GM19324 (cell line): ENCODE results near the gene ZSCAN23.
"Not testable (repeated sequence)": the region's sequence is repeated elsewhere in the genome, so short reads cannot be mapped to it uniquely, and the experiment has no call there.

Experiments
- ATAC-seq: cut with Tn5 transposase; IDR thresholded peaks from one replicate; pipeline ENCODE4 v1.9.1; 2021; ENCODE audit warnings: mild to moderate bottlenecking, moderate library complexity; ENCODE audit not compliant: unreplicated experiment, low FRiP score

The ZSCAN23 gene

DNA sequence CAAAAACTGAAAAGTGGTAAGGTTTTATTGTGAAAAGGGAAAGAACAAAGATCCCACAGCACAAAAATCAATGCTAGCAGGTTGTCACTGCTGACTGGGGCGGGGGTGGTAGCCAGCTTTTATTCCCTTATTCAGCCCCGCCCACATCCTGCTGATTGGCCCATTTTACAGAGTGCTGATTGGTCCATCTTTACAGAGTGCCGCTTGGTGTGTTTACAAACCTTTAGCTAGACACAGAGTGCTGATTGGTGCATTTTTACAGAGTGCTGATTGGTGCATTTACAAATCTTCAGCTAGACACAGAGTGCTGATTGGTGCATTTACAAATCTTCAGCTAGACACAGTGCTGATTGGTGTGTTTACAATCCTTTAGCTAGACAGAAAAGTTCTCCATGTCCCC is 1.5 kb upstream of the ZSCAN23 start:
- ATAC-seq = not testable (repeated sequence)

DNA sequence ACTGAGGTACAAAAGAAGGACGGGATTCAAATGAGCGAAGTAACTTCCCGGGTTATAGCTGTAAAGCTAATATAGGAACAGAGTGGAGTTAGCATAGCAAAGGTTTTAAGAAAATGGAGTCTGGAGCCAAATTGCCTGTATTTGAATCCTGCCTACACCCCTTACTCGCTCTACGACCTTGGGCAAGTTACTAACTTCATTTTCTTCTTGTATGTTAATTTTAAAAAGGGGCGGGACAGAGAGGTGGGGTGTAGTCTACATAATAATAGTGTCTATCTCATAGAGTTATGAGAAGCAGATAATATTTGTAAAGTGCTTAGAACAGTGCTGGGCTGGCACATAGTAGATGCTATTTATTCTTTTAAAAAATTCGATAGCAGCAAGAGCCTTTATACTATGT is 705 bp downstream of the ZSCAN23 start:
- ATAC-seq = no peak

DNA sequence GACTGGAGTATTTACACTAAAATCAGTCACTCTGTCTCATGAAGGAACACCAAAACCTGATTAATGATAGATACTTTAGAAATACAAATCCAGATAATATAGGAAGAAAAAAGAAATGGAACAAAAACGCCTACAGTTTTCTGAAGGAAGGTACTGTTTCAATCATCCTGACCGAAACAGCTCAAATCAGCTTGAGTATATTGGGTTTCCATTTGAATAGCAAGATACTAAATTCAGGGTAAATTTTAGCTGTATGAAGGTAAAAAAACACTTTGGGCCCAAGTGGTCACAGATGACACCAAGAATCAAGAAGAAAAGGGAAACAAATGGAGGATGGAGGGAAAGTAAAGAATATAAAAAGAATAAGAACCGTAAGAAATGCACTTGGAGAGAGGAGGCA is 6.9 kb downstream of the ZSCAN23 start:
- no peak for ATAC-seq

DNA sequence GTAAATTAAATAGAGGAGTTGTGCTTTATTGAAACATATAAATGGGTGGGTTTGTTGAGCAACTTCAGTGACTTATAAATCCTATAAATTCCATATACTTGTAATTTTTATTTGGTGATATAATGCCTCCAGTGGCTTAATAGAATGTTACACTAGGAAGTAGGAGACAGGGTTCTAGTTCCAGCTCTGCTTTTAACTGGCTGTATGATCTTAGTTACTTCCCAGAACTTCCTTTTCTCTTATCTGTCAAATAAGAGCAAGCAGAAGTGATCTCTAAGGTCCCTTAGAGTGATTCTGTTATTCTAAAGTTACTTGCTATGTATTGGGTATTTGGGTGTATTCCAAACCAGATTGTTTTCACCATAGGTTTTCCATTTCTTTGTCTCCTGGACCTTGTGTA is 10.2 kb downstream of the ZSCAN23 start:
- ATAC-seq = no peak

DNA sequence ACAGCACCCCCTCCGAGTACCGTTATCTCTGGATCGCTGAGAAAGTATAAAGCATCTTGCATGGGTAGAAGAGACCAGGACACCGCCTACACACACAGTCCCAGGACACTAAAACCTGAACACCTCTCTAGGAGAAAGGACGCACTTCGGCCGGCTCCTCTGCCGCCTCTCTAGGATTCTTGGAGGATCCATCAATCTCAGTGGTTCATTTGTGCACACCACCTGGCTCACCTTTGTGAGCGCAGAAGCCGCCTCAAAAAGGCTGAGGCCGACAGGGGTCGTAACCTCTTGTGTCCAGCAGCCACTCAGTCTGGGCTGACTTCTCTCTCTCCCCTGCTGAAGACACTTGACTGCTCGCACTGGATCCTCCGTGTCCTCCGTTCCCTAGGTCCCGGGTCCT is 13.5 kb downstream of the ZSCAN23 start:
- no peak for ATAC-seq

GRCh38 chr6:28425944-28426541 is 17.2 kb downstream of the ZSCAN23 start:
- ATAC-seq = no peak

DNA sequence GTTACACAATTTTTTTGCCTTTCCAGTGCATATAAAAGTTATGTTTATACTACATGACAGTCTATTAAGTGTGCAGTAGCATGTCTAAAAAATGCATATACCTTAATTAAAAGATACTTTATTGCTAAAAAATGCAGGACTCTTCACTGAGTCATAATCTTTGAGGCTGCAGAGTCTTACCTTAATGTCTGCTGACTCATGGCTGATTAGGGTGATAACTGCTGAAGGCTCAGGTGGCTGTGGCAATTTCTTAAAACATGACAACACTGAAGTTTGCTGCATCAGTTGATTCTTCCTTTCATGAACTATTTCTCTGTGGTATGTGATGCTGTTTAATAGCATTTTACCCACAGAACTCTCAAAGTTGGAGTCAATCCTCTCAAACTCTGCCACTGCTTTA is 19.1 kb downstream of the ZSCAN23 start:
- ATAC-seq = no peak

DNA sequence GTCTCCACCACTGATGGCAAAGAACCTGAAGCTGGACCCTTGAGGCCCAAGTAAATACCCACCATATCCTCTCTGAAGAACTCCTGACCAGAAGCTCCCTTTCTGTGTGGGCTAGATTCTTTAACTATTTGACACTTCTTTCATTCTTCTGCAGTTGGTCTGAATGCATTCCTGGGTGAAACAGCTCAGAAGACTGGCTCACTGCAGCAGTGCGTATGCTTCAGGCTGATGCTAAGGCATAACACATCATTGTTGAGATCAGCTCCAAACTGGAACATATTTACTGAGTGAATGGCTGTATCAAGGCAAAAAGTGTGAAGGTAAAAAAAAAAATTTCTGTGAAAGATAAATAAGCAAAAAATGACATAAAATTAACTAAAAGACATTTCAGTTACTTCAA is 19.7 kb downstream of the ZSCAN23 start:
- no peak for ATAC-seq

DNA sequence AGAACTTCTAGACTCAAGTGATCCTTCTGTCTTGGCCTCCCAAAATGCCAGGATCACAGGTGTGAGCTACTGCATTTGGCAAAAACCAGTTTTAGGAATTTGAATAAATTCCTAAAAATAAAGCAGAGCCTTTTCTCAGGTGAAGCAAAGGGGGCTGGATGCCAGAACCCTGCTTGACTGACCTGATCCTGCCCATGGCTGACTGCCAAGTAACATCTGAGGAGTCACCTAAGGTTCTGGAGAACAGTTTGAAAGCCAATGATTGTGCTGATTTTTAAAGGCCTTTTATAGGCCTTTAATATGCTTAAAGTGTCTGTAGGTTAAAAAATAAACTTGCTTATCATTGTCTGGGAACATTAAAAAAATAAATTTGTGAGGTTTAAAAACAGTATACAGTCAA is 29.6 kb downstream of the ZSCAN23 start:
- no peak for ATAC-seq

GRCh38 chr6:28410767-28411166 is 32.5 kb downstream of the ZSCAN23 start:
- no peak for ATAC-seq

- no peak for ATAC-seq
Measured at GRCh38 chr6:28408076-28408802, 35.1 kb downstream of the ZSCAN23 start.

GRCh38 chr6:28407401-28407800 is 35.9 kb downstream of the ZSCAN23 start:
- ATAC-seq = no peak

GRCh38 chr6:28403923-28404322 is 39.4 kb downstream of the ZSCAN23 start:
- not testable (repeated sequence) for ATAC-seq

DNA sequence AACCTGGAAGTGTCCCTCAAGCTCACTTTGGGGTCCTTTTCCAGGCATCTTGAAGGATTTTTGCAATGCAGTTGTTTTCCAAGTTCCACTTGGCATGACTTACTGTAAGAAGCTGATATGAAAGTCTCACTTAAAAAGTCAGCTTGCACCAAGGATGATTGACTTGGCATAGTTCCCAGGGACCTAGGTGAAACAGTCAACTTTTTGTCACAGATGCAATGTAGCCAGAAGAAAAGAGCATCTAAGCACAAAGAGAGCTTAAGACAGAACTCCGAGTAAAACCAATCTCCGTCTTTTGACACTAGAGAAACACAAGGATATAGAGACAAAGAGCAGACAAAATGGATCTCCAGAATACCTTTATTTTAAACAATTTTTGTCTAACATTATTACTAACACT is 41.1 kb downstream of the ZSCAN23 start:
- no peak for ATAC-seq

GRCh38 chr6:28401172-28401571 is 42.1 kb downstream of the ZSCAN23 start:
- no peak for ATAC-seq

- no peak for ATAC-seq
Measured at GRCh38 chr6:28400122-28400451, 43.2 kb downstream of the ZSCAN23 start.

DNA sequence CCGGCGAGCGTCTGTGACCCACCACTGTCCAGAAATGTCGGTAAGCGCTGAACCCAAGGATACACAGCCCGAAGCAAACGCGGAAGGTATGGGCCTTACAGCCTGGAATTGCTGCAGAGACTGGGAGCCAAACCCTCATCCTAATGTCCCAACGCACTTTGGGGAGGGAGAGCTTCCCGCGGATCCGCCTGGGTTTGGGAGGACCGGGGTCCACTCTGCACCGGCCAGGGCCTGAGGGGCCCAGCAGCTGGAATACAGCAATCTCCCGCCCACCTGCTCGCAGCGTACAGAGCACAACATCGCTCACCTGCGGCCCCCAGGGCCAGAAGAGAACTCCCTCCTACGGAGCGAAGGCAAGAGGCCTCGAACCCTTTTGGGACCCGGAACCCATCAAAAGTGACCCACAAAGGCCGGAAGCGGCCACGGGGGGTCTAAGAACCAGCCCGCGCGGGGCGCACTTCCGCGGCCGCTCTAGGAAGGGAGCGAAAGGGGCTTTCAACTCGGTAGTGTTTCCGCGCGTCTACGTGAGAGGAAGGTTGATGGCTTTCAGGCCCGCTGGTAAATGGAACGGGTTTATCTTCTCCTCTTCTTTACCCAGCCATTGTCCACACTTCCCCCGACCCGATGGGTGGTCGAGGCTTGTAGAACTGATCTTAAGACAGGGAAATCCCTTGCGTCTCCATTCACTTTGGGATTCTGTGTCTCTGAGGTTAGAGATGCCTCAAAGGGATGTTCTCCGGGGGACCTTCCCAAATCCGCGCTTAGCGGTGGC is 43.8 kb downstream of the ZSCAN23 start, which contains the start of gene ZSCAN12:
ZSCAN12 (minus strand) TSS at position 398 of the 772 bp plus-strand sequence. CDS start 1,342 bp downstream, outside the sequence.
- ATAC-seq = peak; percentile 82

DNA sequence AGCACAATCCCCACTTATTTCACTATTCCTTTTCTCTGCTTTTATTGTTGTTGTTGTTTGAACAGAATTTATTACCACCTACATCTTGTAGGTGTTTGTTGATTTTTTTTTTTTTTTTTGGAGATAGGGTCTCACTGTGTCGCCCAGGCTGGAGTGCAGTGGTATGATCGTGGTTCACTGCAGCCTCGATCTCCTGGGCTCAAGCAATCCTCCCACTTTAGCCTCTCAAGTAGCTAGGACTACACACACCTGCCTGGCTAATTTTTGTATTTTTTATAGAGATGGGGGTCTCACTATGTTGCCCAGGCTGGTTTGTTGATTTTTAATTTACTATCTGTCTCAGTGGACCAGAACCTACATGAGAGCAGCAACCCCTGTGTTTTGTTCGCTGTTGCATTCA is 47.4 kb downstream of the ZSCAN23 start:
- ATAC-seq = no peak

GRCh38 chr6:28393912-28394662 is 49.2 kb downstream of the ZSCAN23 start:
- ATAC-seq = no peak

GRCh38 chr6:28390688-28391087 is 52.6 kb downstream of the ZSCAN23 start:
- ATAC-seq = no peak

DNA sequence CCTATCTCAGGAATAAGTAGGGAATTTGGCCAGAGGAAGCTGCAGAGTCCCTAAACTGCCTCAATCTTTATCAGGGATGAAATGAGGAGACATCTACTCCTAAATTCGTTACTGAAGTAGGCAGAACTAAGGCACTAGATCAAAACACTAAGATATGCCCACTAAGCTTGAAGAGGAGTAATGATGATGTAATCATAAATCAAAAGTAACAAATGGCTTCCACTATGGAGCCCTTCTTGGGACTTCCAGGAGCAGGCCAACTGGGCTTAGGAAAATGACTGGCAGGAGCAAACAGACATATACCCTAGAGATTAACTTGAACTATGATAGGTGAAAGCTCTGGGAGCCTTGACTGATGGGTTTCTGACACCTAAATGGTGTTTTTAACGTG is 59.2 kb downstream of the ZSCAN23 start:
- no peak for ATAC-seq
